Body of pancreas (tissue), 4 donors: Measurements from ENCODE around the gene RRM2.

Experiments used
- POLR2A ChIP-seq, 3 donors: fragments of 450-650 bp; IDR thresholded peaks; one replicate each; pipeline ENCODE4 v1.6.1; 2016; ENCODE audit warnings: antibody characterized with exemption in 3 of 3, mild to moderate bottlenecking in 2 of 3
- TF ChIP-seq, protein P1 (sequence below), 7 experiments: fragments of 450-650 bp in 4 of 7; fragments of 200-600 bp in 3 of 7; sonication (generic) in 3 of 7; IDR thresholded peaks; one replicate each; pipeline ENCODE4 v1.5.1; 2016 to 2019; ENCODE audit warnings: antibody characterized with exemption in 7 of 7

DNA sequence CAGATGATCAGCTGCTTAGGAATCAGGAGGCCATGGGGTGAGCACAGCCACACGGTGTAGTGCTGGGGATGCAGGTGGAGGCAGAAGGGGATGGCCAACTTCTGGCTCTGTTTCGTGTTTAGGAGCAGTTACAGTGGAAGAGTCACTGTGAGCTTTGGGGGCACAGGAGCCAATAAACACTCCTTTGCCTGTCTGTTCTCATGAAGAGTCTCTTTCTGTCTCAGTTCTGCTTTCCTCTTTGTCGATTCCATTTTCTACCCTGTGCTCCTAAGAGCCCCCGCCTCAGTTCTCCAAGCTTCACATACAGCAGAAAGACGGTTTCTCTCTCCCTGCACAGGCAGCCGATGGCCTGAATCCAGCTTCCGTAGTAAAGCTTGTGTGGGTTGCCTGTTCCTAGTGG is 21.0 kb upstream of the RRM2 start:
- no peak for TF ChIP-seq POLR2A (IDR thresholded peaks at IDR 0.05)
- TF ChIP-seq, protein P1, sequence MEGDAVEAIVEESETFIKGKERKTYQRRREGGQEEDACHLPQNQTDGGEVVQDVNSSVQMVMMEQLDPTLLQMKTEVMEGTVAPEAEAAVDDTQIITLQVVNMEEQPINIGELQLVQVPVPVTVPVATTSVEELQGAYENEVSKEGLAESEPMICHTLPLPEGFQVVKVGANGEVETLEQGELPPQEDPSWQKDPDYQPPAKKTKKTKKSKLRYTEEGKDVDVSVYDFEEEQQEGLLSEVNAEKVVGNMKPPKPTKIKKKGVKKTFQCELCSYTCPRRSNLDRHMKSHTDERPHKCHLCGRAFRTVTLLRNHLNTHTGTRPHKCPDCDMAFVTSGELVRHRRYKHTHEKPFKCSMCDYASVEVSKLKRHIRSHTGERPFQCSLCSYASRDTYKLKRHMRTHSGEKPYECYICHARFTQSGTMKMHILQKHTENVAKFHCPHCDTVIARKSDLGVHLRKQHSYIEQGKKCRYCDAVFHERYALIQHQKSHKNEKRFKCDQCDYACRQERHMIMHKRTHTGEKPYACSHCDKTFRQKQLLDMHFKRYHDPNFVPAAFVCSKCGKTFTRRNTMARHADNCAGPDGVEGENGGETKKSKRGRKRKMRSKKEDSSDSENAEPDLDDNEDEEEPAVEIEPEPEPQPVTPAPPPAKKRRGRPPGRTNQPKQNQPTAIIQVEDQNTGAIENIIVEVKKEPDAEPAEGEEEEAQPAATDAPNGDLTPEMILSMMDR (IDR thresholded peaks at IDR 0.05) = no peak
